Activated CD4-positive, alpha-beta T cell treated with anti-CD3 and anti-CD28 coated beads for 36 hours (primary cell): ENCODE measurements around the gene RUVBL2. TPM values are rescaled to one million over a fixed set of nuclear protein-coding genes. Genes with fewer than 3 reads are reported as not detected.
"Not testable (repeated sequence)": the region's sequence is repeated elsewhere in the genome, so short reads cannot be mapped to it uniquely, and the experiment has no call there.

ENCODE experiments used
- ATAC-seq: fragments of 200-7000 bp; cut with Tn5 transposase; one replicate; pipeline ENCODE4 v1.10.0; 2021; ENCODE audit warnings: mild to moderate bottlenecking, moderate library complexity
- CTCF ChIA-PET: fragments of 350-600 bp; sonication (Branson Sonifier 250); formaldehyde crosslinking; loops from one replicate; lab custom pipeline; 2021; ENCODE audit warnings: antibody characterized with exemption; lab: Charles Lee
- POLR2A ChIA-PET: fragments of 350-600 bp; sonication (Branson Sonifier 250); formaldehyde crosslinking; loops from one replicate; lab custom pipeline; 2021; ENCODE audit warnings: antibody characterized with exemption, inconsistent platforms; lab: Charles Lee
- DNase-seq: peaks from one replicate; pipeline ENCODE4 v3.0.0-alpha.2; 2020
- H3K27ac Mint-ChIP-seq: one replicate; pipeline ENCODE4 v1.8.0; 2021; ENCODE audit warnings: mixed read lengths
- H3K27me3 Mint-ChIP-seq: one replicate; pipeline ENCODE4 v1.8.0; 2021; ENCODE audit warnings: mixed read lengths
- H3K36me3 Mint-ChIP-seq: one replicate; pipeline ENCODE4 v1.8.0; 2021; ENCODE audit warnings: low read depth, mixed read lengths
- H3K4me1 Mint-ChIP-seq: one replicate; pipeline ENCODE4 v1.8.0; 2021; ENCODE audit warnings: mixed read lengths
- H3K4me3 Mint-ChIP-seq: one replicate; pipeline ENCODE4 v1.8.0; 2021; ENCODE audit warnings: mild to moderate bottlenecking, moderate library complexity, mixed read lengths
- H3K9me3 Mint-ChIP-seq: one replicate; pipeline ENCODE4 v1.8.0; 2021; ENCODE audit warnings: low read depth, mixed read lengths
- intact Hi-C, 2 experiments: fragments of 100-400 bp; cut with DNase I in 1 of 2; cut with micrococcal nuclease in 1 of 2; formaldehyde crosslinking; loops; one replicate each; pipeline versions ENCODE4 v1.14.2 to v1.15.1; 2022 to 2024; cut with DNase I, micrococcal nuclease
- total RNA-seq, 2 experiments: library from RNA; stranded (reverse); gene quantifications; one replicate each; pipeline ENCODE4 v1.2.3, GENCODE V29; 2021

RUVBL2 gene
- total RNA-seq, 2 experiments from 2014 or later = 155 to 178 TPM

DNA sequence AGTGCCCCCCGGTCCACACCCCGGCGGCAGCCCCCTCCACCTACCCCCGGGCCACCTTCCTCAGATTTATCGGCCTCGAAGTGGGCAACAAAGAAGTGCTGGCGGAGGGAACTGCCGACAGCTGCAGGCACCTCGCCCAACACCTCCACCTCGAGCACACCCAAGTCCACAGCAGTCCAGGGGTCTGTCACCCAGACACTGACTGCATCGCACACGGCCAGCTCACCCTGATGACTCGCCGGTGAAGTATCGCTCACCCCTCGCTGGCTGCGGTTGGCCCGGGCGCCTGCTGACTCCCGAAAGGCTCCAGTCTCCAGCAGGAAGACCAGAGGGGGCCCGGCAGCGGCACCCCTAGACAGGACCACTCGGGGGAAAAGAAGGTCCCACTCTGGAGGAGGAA lies 31.9 kb downstream of the RUVBL2 start:
- ATAC-seq, H3K27me3 Mint-ChIP-seq, CTCF ChIA-PET, H3K9me3 Mint-ChIP-seq, DNase-seq, H3K4me1 Mint-ChIP-seq, H3K27ac Mint-ChIP-seq, H3K4me3 Mint-ChIP-seq, intact Hi-C loops, H3K36me3 Mint-ChIP-seq, POLR2A ChIA-PET: not testable (repeated sequence)

GRCh38 chr19:49028686-49029085 lies 35.0 kb downstream of the RUVBL2 start:
- ATAC-seq, H3K27me3 Mint-ChIP-seq, POLR2A ChIA-PET: not testable (repeated sequence)

DNA sequence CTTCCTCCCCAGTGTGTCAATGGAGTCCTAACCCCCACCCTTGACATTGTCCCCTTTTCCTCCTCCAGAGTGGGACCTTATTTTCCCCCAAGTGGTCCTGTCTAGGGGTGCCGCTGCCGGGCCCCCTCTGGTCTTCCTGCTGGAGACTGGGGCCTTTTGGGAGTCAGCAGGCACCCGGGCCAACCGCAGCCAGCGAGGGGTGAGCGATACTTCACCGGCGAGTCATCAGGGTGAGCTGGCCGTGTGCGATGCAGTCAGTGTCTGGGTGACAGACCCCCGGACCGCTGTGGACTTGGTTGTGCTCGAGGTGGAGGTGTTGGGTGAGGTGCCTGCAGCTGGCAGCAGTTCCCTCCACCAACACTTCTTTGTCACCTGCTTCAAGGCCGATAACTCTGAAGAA lies 36.1 kb downstream of the RUVBL2 start:
- ATAC-seq, CTCF ChIA-PET, H3K9me3 Mint-ChIP-seq, H3K27ac Mint-ChIP-seq, POLR2A ChIA-PET, DNase-seq, H3K36me3 Mint-ChIP-seq, H3K4me1 Mint-ChIP-seq, H3K27me3 Mint-ChIP-seq, H3K4me3 Mint-ChIP-seq, intact Hi-C loops: not testable (repeated sequence)

More at GRCh38 chr19:49028686-49029085, 35.0 kb downstream of the RUVBL2 start:
- CTCF ChIA-PET, DNase-seq, intact Hi-C loops, H3K9me3 Mint-ChIP-seq, H3K27ac Mint-ChIP-seq, H3K4me1 Mint-ChIP-seq, H3K36me3 Mint-ChIP-seq, H3K4me3 Mint-ChIP-seq: not testable (repeated sequence)

GRCh38 chr19:49030323-49030722 lies 36.6 kb downstream of the RUVBL2 start:
- H3K36me3 Mint-ChIP-seq, CTCF ChIA-PET, POLR2A ChIA-PET, ATAC-seq, H3K4me1 Mint-ChIP-seq, DNase-seq, H3K27me3 Mint-ChIP-seq, intact Hi-C loops, H3K4me3 Mint-ChIP-seq, H3K27ac Mint-ChIP-seq, H3K9me3 Mint-ChIP-seq: not testable (repeated sequence)

DNA sequence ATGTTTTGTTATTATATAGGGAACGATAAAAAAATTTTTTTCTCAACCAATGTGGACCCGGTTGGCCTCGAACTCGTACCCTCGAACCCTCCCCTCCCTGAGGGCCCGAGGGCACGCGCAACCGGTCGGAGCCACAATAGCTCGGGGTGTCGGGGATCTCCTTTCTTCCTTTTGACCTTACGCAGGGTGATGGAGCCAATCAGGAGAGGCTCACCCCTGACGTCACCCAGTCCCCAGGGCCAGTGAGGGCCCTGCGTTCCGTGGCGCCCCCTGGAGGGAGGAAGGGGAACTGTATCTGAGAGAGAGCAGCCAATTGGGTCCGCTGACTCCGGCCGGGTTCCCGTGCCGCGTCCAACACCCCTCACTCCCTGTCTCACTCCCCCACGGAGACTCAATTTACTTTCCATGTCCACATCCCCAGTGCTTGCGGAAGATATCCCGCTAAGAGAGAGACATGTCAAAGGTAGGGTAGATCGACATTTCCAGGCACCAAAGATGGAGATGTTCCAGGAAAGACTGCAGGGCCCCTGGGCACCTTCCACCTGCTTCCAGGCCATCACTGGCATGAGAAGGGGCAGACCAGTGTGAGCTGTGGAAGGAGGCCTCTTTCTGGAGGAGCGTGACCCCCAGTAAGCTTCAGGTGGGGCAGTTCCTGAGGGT lies 38.1 kb downstream of the RUVBL2 start, which contains the start of gene CGB2:
Gene CGB2, plus strand, starts transcription at position 249 of the 660 bp plus-strand sequence. Its CDS starts 206 bp downstream, at position 455.
- H3K27me3 Mint-ChIP-seq, H3K4me1 Mint-ChIP-seq, POLR2A ChIA-PET, H3K9me3 Mint-ChIP-seq, H3K36me3 Mint-ChIP-seq: not testable (repeated sequence)
- DNase-seq (peak; percentile 93), ATAC-seq (peak; percentile 96)
- Mint-ChIP-seq H3K27ac (peak within 1 kb of the TSS; percentile 31), H3K4me3 (peak within 1 kb of the TSS; percentile 55)
- intact Hi-C loops = loop anchor here in 1 of 2 experiments (1.0 kb wide), 1 partner anchor 38 kb away; the partner anchor contains the start of genes GYS1 and RUVBL2
- CTCF ChIA-PET = interaction anchor here (0.6 to 1.0 kb wide), 2 partner anchors 33 to 177 kb away, joined by 3 to 6 read pairs; no protein-coding TSS in a partner anchor

- DNase-seq = peak; percentile 85
- POLR2A ChIA-PET = not testable (repeated sequence)
These were observed 43.1 kb downstream of the RUVBL2 start, which contains the start of gene CGB1 for GRCh38 chr19:49036815-49037214. CGB1 (minus strand) TSS chr19:49036895; CDS start chr19:49036711, 184 bp downstream.

GRCh38 chr19:49038111-49038510 lies 44.4 kb downstream of the RUVBL2 start:
- H3K4me3 Mint-ChIP-seq, H3K9me3 Mint-ChIP-seq, intact Hi-C loops, ATAC-seq, DNase-seq, POLR2A ChIA-PET, H3K27me3 Mint-ChIP-seq, CTCF ChIA-PET, H3K27ac Mint-ChIP-seq, H3K36me3 Mint-ChIP-seq, H3K4me1 Mint-ChIP-seq: not testable (repeated sequence)

More at GRCh38 chr19:49036815-49037214, 43.1 kb downstream of the RUVBL2 start, which contains the start of gene CGB1:
- H3K4me3 Mint-ChIP-seq, H3K9me3 Mint-ChIP-seq, H3K36me3 Mint-ChIP-seq, H3K27me3 Mint-ChIP-seq, H3K27ac Mint-ChIP-seq, H3K4me1 Mint-ChIP-seq, CTCF ChIA-PET: not testable (repeated sequence)
- intact Hi-C loops = loop anchor here in 1 of 2 experiments (1.0 kb wide), 1 partner anchor 48 kb away; the partner anchor contains the start of gene SNRNP70
- ATAC-seq = peak; percentile 77

DNA sequence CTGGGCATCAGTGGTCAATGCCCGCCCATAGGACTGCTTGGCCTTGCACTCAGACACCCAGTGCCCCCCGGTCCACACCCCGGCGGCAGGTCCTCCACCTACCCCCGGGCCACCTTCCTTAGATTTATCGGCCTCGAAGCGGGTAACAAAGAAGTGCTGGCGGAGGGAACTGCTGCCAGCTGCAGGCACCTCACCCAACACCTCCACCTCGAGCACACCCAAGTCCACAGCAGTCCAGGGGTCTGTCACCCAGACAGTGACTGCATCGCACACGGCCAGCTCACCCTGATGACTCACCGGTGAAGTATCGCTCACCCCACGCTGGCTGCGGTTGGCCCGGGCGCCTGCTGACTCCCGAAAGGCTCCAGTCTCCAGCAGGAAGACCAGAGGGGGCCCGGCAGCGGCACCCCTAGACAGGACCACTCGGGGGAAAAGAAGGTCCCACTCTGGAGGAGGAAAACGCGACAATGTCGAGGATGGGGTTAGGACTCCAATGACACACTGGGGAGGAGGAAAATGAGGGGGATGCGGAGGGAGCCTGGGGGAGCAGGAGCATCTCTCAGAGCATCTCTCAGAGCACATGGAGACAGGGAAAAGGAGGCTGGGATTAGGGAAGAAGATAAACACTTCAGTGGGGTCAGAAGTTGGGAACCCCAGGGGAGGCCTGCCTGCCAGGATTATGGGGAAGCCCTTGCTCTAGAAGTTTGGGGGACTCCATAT lies 45.0 kb downstream of the RUVBL2 start:
- CTCF ChIA-PET, H3K4me1 Mint-ChIP-seq, H3K27me3 Mint-ChIP-seq, H3K4me3 Mint-ChIP-seq, intact Hi-C loops, H3K9me3 Mint-ChIP-seq, H3K36me3 Mint-ChIP-seq, POLR2A ChIA-PET, ATAC-seq, H3K27ac Mint-ChIP-seq, DNase-seq: not testable (repeated sequence)

DNA sequence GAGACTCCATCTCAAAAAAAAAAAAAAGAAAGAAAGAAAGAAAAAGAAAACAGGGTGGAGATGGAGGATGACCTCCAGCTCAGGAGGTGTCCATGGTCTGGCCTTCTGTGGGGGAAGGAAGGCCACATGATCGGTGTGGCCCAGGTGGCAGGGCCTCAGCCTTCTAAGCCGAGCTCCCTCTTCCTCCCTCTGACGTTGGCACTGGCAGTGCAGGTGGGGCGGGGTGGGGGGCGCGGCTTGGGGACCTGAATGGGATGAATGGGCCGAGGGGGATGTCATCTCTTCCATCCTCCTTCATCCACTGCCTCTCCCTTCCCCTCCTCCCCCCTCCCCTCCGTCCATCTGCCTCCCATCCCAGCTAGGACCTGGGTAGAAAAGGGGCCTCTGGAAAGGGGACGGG lies 46.0 kb downstream of the RUVBL2 start:
- intact Hi-C loops, H3K4me1 Mint-ChIP-seq, H3K27ac Mint-ChIP-seq, H3K27me3 Mint-ChIP-seq, ATAC-seq, H3K4me3 Mint-ChIP-seq, CTCF ChIA-PET, H3K9me3 Mint-ChIP-seq, POLR2A ChIA-PET, DNase-seq, H3K36me3 Mint-ChIP-seq: not testable (repeated sequence)

DNA sequence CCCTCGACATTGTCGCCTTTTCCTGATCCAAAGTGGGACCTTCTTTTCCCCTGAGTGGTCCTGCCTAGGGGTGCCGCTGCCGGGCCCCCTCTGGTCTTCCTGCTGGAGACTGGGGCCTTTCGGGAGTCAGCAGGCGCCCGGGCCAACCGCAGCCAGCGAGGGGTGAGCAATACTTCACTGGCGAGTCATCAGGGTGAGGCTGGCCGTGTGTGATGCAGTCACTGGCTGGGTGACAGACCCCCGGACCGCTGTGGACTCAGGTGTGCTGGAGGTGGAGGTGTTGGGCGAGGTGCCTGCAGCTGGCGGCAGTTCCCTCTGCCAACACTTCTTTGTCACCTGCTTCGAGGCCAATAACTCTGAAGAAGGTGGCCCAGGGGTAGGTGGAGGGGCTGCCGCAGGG lies 48.5 kb downstream of the RUVBL2 start:
- DNase-seq (no peak), ATAC-seq (no peak)
- POLR2A ChIA-PET = no interaction called here
- no peaks in the 10 kb centered on the region for H3K36me3 Mint-ChIP-seq
- H3K27ac Mint-ChIP-seq = no peak overlapping the region
- H3K9me3 Mint-ChIP-seq = no peaks in the 10 kb centered on the region
- no peaks in the 10 kb centered on the region for H3K27me3 Mint-ChIP-seq
- intact Hi-C loops = no loop called here
- H3K4me3 Mint-ChIP-seq = no peak overlapping the region
- no peaks in the 10 kb centered on the region for H3K4me1 Mint-ChIP-seq
- CTCF ChIA-PET = no interaction called here

- POLR2A ChIA-PET, intact Hi-C loops, DNase-seq, CTCF ChIA-PET, H3K27ac Mint-ChIP-seq, H3K27me3 Mint-ChIP-seq, H3K9me3 Mint-ChIP-seq, H3K4me3 Mint-ChIP-seq, ATAC-seq, H3K4me1 Mint-ChIP-seq, H3K36me3 Mint-ChIP-seq: not testable (repeated sequence)
These were observed 49.0 kb downstream of the RUVBL2 start for GRCh38 chr19:49042666-49043065.

GRCh38 chr19:49043548-49043947 lies 49.9 kb downstream of the RUVBL2 start, which contains the start of gene CGB5:
CGB5 (plus strand) TSS chr19:49043848; CDS start chr19:49044210, 362 bp downstream.
- H3K36me3 Mint-ChIP-seq, H3K4me3 Mint-ChIP-seq, H3K4me1 Mint-ChIP-seq, CTCF ChIA-PET, H3K9me3 Mint-ChIP-seq, H3K27ac Mint-ChIP-seq, H3K27me3 Mint-ChIP-seq, intact Hi-C loops, DNase-seq, POLR2A ChIA-PET, ATAC-seq: not testable (repeated sequence)
